WTC11 (cell line): Measurements from ENCODE around the gene ADAMTS12.

Experiments used
- TF ChIP-seq, protein P1 (sequence below): fragments of 200-600 bp; IDR thresholded peaks from 2 replicates; pipeline ENCODE4 v1.8.0; 2022; ENCODE audit warnings: antibody characterized with exemption
- TF ChIP-seq, protein P2 (sequence below): sonication (generic); formaldehyde crosslinking; IDR thresholded peaks from 2 replicates; pipeline ENCODE4 v1.8.1; 2022; ENCODE audit warnings: mild to moderate bottlenecking, missing genetic modification reagents, moderate library complexity, borderline replicate concordance

DNA sequence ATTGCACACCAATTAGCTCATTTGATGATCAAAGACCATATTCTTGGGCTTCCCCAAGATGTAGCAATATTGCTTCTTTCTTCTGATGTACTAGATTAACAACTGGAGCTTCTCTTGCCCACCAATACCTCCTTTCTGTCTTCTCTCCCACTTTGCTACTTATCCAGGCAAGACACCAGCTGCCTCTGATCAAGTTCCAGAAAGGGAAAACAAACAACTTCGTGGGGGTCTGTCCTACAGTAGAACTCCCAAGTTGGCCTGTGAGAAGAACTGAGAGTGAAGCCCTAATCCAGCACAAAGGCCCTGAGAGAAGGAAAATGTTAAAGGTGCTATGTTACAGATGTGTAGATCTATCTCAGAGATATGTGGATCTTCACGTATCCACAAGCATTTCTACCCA lies 44.9 kb downstream of the ADAMTS12 start:
- TF ChIP-seq, protein P1, sequence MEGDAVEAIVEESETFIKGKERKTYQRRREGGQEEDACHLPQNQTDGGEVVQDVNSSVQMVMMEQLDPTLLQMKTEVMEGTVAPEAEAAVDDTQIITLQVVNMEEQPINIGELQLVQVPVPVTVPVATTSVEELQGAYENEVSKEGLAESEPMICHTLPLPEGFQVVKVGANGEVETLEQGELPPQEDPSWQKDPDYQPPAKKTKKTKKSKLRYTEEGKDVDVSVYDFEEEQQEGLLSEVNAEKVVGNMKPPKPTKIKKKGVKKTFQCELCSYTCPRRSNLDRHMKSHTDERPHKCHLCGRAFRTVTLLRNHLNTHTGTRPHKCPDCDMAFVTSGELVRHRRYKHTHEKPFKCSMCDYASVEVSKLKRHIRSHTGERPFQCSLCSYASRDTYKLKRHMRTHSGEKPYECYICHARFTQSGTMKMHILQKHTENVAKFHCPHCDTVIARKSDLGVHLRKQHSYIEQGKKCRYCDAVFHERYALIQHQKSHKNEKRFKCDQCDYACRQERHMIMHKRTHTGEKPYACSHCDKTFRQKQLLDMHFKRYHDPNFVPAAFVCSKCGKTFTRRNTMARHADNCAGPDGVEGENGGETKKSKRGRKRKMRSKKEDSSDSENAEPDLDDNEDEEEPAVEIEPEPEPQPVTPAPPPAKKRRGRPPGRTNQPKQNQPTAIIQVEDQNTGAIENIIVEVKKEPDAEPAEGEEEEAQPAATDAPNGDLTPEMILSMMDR: no peak
- TF ChIP-seq, protein P2, sequence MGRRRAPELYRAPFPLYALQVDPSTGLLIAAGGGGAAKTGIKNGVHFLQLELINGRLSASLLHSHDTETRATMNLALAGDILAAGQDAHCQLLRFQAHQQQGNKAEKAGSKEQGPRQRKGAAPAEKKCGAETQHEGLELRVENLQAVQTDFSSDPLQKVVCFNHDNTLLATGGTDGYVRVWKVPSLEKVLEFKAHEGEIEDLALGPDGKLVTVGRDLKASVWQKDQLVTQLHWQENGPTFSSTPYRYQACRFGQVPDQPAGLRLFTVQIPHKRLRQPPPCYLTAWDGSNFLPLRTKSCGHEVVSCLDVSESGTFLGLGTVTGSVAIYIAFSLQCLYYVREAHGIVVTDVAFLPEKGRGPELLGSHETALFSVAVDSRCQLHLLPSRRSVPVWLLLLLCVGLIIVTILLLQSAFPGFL (CRISPR knock-in tag): no peak
